NCI-H2029 treated with DMSO at 0.1 percent for 48 hours (cell line): ENCODE results near the gene BIRC7.

Experiments used
- DNase-seq: peaks from one replicate; lab custom pipeline; 2025; lab: John Stamatoyannopoulos, UW

Gene BIRC7

DNA sequence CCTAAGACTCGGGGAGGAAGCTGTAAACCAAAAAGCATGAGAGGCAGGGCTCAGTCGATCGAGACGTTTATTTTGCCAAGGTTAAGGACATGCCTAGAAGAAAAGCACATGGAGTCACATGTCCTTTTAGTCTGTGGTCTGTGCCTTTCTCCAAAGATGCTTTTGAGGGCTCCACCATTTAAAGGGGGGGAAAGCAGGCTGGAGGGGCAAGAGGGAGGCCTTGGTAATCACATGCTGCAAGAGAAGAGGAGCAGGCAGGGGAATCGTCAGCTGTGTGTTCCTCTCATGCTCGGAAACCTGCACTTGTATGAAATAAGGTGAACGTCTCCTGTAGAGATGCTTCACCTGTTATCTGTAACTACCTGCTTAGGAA is 10.6 kb upstream of the BIRC7 start:
- no peak for DNase-seq

DNA sequence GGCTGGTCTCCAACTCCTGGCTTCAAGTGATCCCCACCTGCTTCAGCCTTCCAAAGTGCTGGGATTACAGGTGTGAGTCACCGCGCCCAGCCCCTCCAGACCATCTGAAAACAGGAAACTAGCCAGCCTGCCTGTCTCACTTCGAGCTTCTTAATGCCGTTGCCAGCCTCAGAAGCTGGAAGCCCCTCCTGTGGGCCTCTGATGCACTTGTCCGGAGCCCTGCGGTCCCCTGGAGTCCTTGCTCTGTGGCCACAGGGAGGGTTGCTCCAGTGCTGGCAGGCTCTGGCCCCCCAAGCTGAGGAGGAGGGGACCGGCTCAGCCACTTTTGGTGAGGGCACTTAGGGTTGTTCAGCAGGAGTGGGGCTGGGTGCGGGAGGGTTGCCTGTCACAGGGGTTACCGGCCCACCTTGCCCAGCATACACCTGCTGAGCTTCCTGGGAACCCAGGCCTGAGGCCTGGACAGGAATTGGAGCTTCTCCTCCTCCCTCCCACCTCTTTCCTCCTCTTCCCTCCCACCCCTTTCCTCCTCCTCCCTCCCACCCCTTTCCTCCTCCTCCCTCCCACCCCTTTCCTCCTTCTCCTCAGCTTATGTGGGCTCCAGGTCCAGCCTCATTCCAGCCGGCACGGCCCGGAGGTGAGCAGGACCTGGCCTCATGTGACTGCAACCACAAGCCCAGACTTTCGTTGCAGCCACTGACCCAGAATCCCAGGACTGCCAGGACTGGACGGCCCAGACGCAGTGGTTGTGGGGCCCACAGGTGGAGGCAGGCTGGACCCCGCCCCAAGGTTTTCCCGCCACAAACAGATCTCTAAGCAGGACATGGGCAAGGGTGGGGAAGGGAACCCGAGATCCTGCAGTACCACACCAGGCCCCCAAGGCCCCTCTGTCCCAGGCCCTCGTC is 9.4 kb upstream of the BIRC7 start:
- no peak for DNase-seq

DNA sequence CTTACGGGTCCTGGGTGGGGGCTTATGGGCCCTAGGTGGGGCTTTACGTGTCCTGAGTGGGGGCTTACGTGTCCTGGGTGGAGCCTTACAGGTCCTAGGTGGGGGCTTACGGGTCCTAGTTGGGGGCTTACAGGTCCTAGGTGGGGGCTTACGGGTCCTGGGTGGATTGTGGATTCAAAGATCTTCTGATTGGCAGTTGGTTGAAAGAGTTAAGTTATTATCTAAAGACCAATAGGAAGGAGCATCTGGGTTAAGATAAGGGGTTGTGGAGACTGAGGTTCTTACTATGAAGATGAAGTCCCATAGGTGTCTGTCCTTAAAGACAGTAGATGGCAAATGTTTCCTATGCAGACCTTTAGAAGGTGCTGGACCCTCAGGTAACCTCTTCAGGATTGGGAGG is 8.4 kb upstream of the BIRC7 start:
- no peak for DNase-seq

DNA sequence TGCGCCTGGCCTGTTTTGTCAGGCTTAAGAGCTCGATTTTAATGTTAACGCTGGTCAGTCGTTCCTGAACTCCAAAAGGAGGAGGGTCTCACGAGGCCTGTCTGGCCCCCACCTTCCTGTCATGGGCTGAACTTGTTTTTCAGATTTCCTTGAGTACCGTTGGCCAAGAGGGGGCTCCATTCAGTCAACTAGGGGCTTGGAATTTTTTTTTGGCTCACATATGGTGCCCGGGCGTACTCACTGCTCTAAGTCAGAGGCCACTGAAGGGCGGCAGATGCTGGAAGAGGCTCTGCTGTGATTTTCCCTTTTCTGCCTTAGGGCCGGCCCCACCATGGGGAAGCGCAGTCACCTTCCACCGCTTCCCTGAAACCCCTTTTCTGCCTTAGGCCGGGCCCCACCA is 6.9 kb upstream of the BIRC7 start:
- no peak for DNase-seq

DNA sequence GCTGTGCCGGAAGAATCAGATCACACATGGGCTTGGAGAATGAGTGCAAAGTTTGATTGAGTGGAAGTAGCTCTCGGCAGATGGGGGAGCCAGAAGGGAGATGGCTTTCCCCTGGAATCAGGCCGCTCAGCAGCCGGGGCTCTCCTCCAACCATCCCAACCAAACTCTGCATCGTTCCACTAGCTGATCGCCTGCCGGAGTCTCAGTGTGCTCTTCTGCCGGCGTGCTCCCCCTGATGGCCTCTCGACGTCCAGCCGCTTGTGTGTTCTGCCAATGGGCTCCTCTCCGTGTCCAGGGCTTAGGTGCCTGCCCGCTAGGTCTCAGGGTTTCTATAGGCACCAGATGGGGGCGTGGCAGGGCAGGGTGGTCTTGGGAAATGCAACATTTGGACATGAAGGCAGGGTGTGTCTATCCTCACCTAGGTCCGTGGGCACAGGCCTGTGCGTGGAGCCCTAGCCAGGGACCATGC is 4.9 kb upstream of the BIRC7 start:
- DNase-seq, result no peak

DNA sequence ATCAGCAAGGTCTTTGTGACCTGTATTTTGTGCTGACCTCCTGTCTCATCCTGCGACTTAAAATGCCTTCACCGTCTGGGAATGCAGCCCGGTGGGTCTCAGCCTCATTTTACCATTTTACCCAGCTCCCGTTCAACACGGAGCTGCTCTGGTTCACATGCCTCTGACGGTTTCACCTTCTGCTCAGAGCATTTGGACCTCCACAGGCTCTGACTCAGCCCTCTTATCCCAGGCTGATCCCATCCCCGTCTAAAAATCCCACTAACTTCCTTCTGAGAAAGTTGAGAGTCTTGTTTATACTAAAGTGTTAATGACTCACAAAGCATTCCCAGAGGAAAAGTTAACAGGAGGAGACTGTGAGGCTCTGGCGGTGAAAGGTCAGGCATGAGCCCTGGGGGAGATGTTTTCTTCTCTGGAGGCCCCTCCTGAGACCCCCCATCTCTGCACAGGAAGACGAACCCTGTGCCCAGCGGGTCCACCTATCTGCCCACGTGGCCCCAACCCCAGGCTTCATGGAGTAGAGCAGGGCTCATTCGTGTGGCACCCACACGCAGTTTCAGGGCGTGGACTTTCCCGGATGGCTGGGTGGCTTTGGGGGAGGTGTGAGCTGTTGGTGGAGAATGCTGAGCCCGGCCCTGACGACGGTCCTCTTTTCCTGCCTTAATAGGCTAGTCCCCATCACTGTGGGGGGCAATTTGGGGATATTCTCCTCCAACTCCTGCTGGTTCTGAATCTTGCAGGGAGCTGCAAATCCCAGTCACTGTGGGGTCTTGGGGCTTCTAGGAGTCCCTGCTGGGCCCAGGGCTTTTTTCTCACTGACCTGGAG is 3.3 kb upstream of the BIRC7 start:
- DNase-seq, result no peak

DNA sequence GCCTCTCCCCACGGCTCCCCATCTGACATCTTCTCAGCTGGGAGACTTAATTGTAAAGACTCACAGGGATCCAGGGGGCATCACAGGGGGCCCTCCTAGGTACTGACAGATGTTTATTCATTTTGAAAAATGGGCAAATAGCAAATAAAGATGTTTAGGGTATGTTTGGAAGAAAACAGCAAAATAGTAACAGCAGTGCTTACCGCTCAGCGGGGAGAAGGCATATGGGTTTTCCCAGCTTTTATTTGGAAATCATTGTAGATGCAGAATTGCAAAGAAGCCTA is 2.7 kb upstream of the BIRC7 start:
- DNase-seq, result no peak

DNA sequence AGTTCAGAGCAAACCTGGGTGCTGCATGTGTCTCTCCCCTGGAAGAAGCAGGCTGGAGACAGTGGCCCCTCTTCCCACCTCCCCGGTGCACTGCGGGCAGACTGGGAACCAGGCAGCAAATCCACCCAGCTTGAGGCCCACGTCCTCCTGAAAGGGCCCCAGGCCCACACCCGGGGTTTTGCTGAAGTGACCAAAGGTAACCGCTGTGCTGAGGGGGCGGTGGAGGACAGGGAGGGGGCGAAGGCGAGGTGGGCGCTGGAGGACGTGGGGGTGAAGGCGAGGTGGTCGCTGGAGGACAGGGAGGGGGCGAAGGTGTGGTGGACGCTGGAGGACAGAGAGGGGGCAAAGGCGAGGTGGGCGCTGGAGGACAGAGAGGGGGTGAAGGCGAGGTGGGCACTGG is 1.8 kb upstream of the BIRC7 start:
- no peak for DNase-seq

DNA sequence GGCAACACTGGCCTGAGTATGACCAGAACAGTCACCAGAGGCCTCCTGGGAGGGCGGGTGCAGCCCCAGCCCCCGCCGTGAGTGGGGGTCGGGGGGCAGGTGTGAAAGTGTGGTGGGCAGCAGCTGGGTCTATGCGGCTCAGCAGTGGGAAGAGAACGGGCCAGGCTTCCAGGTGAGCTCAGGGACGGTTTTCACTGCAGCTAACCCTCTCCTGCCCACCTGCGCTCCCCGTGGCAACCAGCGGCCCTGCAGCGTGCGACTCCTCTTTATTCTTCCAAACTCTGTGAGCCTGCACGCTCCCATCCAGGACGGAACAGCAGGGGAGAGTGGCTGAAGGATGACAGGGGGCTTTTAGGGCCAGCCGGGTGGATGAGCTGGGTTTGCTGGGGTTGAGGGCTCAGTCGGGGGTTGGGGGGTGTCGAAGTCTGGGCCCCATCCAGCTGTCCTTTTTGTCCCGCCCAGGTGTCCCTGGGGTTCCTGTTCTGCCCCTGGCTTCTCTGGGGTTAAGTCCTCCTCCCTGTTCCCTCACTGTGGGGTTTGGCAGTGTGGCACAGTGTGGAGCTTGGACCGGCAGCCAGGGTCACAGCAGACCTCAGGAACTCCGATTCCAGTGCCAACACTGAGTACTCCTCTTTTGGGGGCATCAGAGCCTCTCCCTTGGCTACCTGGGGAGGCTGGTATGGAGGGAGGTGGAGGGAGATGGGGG is 859 bp upstream of the BIRC7 start:
- DNase-seq, result no peak

DNA sequence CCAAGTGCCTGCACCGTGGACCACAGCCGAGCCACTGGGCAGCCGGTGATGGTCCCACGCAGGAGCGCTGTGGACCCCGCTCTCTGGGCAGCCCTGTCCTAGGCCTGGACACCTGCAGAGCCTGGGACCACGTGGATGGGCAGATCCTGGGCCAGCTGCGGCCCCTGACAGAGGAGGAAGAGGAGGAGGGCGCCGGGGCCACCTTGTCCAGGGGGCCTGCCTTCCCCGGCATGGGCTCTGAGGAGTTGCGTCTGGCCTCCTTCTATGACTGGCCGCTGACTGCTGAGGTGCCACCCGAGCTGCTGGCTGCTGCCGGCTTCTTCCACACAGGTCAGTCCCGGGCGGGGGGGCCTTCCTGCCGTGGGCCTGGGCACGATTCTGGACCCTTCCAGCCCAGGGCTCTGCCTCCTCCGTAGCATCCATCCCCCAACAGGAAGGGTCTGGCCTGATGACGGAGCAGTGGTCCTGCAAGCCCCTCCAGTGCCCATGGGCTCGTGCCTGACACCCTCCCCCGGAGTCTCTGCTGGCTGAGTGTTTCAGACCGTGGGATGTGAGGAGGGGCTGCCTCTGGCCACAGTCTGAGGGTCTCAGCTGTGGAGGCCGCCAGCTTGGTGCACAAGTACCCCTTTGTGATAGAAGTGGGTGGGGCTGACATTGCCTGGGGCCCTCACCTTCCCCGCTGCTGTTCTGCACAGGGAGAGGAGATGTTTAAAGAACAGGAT is 572 bp downstream of the BIRC7 start:
- DNase-seq, result no peak

DNA sequence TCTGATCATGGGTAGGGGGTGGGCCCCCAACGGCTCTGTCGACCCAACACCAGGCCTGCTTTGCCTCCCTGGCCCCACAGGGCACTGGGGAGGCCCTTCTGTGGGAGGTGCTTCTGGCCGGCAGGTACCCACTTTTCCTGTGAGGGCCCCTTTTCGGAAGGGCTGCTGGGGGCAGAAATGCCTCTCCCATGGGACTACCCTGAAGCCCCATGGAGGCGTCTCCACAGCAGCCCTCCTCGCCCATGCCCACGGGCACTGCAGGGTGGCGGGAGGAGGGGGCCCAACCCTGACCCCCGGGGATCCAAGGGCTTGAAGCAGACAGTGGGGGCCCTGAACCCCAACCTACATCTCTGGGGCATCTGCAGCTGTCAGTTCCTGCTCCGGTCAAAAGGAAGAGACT is 2.3 kb downstream of the BIRC7 start:
- no peak for DNase-seq

DNA sequence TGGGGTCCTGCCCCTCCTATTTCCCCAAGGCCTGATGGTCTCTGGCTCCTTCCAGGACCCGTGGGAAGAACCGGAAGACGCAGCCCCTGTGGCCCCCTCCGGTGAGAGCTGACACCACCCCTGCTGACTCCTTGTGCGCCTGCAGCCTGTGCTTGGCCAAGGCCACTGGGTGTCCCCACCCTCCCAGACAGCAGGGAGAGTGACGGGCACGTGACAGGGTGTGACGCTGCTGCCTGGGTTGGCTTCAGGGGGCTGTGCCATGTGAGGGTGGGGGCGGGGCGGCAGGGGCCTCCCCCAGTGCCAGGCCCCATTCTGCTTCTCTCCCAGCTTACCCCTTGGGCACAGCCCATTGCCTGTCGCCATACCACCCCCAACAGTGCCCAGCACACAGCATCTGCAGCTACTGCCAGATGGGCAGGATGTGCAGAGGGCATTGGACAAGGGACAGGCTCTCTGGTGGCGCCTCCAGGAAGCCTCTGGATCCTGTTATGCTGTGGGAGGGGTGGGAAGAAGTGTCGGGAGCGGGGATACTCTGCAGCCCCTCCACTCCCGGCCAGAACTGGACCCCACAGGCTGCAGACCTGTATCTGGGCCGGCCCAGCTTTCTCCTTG is 2.9 kb downstream of the BIRC7 start:
- no peak for DNase-seq

DNA sequence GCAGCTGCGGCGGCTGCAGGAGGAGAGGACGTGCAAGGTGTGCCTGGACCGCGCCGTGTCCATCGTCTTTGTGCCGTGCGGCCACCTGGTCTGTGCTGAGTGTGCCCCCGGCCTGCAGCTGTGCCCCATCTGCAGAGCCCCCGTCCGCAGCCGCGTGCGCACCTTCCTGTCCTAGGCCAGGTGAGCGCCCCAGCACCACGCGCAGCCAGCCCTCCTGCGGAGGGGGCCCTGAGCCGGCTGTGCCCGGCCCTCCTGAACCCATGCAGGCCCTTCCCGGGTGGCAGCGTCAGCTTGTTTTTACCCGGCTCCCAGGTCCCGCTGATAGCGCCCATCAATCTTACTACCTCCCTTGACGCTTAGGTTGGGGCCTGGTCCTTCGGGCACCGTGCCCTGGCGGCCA is 3.7 kb downstream of the BIRC7 start:
- no peak for DNase-seq

DNA sequence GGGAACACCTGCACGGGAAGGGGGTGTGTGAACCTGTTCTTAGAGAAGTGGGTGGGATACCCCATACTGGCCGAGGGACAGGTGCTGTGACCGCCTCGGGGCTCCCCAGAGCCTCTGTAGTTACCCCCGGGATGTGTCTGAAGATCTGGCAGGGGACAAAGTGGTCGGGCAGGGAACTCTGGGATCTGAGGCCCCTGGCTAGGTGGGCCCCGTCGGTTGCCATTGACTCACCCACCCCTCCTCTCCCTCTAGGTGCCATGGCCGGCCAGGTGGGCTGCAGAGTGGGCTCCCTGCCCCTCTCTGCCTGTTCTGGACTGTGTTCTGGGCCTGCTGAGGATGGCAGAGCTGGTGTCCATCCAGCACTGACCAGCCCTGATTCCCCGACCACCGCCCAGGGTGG is 4.3 kb downstream of the BIRC7 start:
- DNase-seq, result no peak

DNA sequence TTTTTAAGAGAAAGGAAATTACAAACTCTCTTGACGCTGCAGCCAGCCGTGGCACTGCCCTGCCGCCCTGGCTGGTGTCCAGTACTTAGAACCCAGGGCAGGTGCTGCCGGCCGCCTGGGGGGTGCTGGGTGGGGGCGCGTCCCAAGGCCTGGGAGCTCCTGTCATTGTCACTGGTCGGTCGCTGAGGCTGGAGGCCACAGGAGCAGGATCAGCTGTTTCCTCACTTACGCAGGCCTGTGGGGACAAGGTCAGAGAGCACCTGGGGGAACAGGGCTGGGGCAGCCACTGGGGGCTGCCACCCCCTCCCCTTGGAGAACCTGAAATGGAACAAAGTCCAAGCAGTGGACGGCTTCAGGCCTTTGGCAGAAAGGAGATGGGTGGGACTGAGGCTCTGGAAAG is 5.6 kb downstream of the BIRC7 start:
- peak; percentile 30 for DNase-seq

DNA sequence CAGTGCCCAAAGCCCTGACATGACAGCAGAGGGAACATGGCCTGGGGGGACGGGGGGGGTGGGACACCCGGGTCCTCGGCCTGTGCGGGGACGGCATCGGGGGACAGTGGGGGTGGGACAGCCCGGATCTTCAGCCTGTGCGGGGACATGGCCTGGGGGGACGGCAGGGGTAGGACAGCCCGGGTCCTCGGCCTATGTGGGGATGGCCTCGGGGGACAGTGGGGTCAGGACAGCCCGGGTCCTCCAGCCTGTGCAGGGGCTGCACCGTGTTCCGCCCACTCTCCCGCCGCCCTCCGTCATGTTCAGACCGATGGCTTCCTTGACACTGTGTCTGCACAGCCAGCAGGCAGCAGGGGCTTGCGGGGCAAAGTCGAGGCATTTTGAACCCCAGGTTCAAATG is 7.0 kb downstream of the BIRC7 start:
- DNase-seq, result no peak

DNA sequence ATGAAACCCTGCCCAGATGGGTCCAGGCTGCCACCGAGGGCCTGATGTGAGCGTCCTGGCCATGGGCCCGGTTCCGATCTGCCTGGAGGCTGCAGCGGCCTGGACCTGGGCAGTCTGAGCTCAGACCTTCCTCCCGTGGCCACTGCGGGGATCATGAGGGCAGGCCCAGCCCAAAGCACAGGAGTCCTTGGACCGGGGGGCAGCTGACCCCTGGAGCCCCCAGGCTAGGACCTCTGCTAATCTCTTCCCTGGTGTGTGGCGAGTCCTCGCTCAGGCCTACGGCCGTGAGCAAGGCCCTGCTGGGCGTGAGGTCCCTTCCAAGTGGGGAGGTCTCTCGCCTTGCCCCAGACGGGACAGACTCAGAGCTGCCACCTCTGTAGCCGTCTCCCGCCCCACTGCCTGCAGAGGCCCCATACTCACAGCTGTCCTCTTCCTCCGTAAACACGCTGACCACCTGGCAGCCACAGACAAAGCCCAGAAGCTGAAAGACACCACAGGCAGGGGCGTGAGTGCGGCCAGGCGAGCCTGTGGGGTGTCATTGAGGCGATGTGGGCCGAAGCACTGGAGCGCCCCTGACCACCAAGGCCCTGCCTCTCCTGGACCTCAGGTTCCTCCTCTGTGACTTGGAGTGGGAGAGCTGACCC is 8.0 kb downstream of the BIRC7 start:
- DNase-seq, result no peak

DNA sequence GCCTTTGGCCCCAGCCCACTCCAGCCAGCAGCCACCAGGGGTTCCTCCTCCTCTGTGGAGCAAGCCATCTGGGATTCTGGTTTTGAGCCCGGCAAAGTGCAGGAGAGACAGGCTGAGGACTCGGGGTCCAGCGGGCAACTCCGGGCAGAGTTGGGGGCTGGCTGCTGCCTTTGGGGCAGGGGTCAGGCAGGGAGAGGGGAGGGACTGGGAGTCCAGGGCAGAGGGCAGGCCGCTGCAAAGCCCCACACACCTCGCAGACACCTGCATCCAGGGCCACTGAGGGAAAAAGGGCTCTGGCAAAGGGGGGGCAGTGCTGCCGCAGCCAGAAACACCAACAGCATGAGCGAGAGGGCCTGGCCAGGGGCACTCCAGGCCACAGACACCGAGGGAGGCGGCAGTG is 8.8 kb downstream of the BIRC7 start:
- no peak for DNase-seq

DNA sequence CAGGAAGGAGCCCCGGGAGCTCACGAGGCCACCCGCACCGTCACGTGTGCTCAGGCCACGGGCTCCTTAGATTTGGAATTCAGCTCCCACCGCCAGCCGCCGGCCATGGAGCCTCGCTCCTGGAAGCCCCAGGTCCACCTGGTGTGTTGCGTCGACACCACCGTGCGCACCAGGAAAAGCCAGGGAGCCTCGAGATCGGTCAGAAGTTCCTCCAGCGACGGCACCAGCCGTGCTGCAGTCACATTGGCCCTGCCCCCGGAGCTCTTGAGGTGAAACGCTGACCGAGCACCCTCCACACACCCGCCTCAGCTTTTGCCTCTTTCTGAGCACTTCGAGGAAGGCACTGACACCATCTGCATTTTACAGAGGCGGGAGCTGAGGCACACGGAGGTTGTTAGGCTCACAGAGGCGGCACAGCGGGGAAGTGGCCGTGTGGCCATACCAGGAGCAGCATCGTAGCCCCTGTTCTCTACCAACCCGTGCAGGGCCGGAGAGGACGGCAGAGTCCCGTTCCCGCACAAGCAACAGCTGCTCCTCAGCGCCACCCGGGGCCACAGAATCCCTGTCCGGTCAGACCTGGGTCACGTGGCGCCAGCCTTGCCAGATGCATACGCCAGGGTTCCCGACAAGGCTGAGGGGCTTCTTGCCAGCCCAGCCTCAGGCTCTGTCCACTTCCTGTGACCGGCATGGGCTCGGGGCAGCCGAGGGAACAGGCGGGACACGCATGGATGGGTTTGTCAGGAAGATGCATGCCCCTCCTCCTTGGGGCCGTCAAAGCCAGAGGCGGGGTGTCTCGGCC is 11.0 kb downstream of the BIRC7 start:
- no peak for DNase-seq

DNA sequence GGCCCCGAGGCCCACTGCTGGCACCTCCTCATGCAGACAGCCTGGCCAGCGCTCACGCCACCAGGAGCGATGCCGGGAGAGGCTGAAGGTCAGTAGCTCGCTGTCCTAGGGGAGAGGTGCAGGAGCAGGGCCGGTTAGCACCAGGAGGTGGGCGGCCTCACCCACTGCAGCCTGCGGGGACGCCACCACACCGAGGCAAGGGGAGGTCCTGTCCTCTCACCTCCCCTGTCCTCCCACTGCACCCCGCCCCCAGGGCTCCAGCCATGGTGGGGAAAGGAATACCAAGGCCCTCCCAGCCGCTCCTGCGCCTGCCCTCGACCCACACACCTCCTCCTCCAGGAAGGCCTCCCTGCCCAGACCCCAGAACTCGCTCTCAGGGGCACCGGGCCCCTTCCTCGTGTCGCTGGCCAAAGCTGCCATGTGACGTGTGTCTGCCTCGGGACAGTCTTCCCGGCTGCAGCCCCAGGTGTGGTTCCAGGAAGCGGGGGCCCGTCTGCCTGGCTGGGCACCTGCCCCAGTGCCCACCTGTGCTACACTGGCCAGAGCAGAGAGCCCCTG is 12.0 kb downstream of the BIRC7 start:
- no peak for DNase-seq
